Activated naive CD8-positive, alpha-beta T cell treated with anti-CD3 and anti-CD28 coated beads for 36 hours (primary cell): ENCODE data around the gene MYADM. TPM values are rescaled to one million over a fixed set of nuclear protein-coding genes. Genes with fewer than 3 reads are reported as not detected.
"Not testable (repeated sequence)": the region's sequence is repeated elsewhere in the genome, so short reads cannot be mapped to it uniquely, and the experiment has no call there.

Experiments used
- DNase-seq: peaks from one replicate; pipeline ENCODE4 v3.0.0; 2021
- H3K27ac Mint-ChIP-seq: one replicate; pipeline ENCODE4 v1.8.0; 2022; ENCODE audit warnings: mild to moderate bottlenecking, moderate library complexity, mixed read lengths
- H3K27me3 Mint-ChIP-seq: one replicate; pipeline ENCODE4 v1.8.0; 2022; ENCODE audit warnings: mild to moderate bottlenecking, mixed read lengths
- H3K36me3 Mint-ChIP-seq: one replicate; pipeline ENCODE4 v1.8.0; 2021; ENCODE audit warnings: mild to moderate bottlenecking, mixed read lengths
- H3K4me1 Mint-ChIP-seq: one replicate; pipeline ENCODE4 v1.8.0; 2021; ENCODE audit warnings: mixed read lengths
- H3K4me3 Mint-ChIP-seq: one replicate; pipeline ENCODE4 v1.8.0; 2022; ENCODE audit warnings: mild to moderate bottlenecking, moderate library complexity, mixed read lengths
- H3K9me3 Mint-ChIP-seq: one replicate; pipeline ENCODE4 v1.8.0; 2022; ENCODE audit warnings: mixed read lengths
- total RNA-seq, 2 experiments: library from RNA; stranded (reverse); gene quantifications; one replicate each; pipeline ENCODE4 v1.2.3, GENCODE V29; 2021

The MYADM gene, protein sequence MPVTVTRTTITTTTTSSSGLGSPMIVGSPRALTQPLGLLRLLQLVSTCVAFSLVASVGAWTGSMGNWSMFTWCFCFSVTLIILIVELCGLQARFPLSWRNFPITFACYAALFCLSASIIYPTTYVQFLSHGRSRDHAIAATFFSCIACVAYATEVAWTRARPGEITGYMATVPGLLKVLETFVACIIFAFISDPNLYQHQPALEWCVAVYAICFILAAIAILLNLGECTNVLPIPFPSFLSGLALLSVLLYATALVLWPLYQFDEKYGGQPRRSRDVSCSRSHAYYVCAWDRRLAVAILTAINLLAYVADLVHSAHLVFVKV
- total RNA-seq = 10 to 100 TPM; 30.9 to 32.1 TPM

DNA sequence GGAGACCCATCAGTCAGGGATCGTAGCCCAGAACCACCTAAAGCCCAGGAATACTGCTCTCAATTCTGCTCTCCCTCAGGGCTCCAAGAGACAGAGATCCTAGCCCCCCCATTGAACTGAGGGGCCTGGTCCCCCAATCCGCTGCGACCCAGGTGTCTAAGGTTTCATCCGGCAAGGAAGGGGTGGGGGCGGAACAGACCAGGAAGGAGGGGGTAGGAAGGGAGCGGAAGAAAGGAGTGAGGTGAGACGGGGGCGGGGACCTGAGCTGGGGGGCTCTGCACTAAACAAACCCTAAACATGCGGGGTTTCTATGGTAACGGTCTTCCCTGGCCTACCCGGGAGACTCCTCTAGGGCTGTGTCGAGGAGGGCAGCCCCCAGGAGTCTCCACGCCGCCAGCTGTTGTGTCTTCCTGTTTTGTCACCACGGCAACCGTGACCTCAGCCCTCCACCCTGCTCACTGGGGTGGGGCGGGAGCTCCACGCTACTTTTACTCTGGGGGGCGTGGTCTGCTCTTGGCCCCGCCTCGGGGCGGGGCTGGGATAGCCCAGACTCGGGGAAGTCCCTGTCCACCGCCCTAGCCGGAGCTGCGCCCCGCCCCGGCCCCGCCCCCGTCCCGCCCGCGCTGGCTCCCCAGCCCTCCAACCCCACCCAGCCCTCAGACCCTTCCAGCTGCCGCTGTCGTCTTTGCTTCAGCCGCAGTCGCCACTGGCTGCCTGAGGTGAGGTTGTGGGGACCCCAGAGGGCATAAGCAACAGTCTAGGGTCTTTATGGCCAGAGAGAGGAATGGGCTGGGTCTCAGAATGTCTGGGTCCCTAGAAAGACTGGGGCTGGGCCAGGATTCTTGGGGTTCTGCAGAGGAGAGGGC lies at the start of gene MYADM:
MYADM (plus strand) TSS at position 659 of the 866 bp plus-strand sequence. CDS start 5,647 bp downstream, outside the sequence.
- peaks cover 6% of the 10 kb centered on the region for H3K36me3 Mint-ChIP-seq
- peak; percentile 98 for DNase-seq
- H3K9me3 Mint-ChIP-seq = no peaks in the 10 kb centered on the region
- H3K4me1 Mint-ChIP-seq = peaks cover 37% of the 10 kb centered on the region
- no peaks in the 10 kb centered on the region for H3K27me3 Mint-ChIP-seq
- peak within 1 kb of the TSS; percentile 91 for H3K27ac Mint-ChIP-seq
- H3K4me3 Mint-ChIP-seq = peak within 1 kb of the TSS; percentile 94

DNA sequence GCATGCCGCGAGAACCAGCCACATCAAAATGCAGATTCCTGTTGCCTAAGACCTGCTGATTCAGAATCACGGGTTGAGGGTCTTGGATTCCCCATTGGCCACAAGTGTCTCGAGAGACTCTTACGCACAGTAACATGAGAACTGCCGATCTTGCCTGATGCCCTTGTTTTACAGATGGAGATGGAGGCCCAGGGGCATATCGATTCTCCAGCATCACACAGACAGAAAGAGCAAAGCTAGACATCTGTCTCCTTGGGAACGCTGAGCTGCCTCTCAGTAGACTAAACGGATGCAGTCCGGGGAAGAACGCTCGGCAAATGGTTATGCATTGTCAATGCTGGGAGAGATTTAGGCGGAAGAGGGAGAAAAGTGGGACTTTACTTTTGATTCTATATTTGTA lies 48.9 kb upstream of the MYADM start:
- DNase-seq = no peak
- no peaks in the 10 kb centered on the region for H3K9me3 Mint-ChIP-seq
- no peaks in the 10 kb centered on the region for H3K36me3 Mint-ChIP-seq
- peaks cover under 1% of the 10 kb centered on the region for H3K4me1 Mint-ChIP-seq
- H3K4me3 Mint-ChIP-seq = no peak overlapping the region
- H3K27ac Mint-ChIP-seq = no peak overlapping the region
- H3K27me3 Mint-ChIP-seq = peaks cover 4% of the 10 kb centered on the region

- no peak for DNase-seq
- Mint-ChIP-seq H3K36me3 (no peaks in the 10 kb centered on the region), H3K27me3 (peaks cover 15% of the 10 kb centered on the region), H3K4me1 (peaks cover 7% of the 10 kb centered on the region), H3K9me3 (no peaks in the 10 kb centered on the region), H3K4me3 (no peak overlapping the region), H3K27ac (no peak overlapping the region)
These were observed 47.8 kb upstream of the MYADM start for GRCh38 chr19:53819861-53820260.

DNA sequence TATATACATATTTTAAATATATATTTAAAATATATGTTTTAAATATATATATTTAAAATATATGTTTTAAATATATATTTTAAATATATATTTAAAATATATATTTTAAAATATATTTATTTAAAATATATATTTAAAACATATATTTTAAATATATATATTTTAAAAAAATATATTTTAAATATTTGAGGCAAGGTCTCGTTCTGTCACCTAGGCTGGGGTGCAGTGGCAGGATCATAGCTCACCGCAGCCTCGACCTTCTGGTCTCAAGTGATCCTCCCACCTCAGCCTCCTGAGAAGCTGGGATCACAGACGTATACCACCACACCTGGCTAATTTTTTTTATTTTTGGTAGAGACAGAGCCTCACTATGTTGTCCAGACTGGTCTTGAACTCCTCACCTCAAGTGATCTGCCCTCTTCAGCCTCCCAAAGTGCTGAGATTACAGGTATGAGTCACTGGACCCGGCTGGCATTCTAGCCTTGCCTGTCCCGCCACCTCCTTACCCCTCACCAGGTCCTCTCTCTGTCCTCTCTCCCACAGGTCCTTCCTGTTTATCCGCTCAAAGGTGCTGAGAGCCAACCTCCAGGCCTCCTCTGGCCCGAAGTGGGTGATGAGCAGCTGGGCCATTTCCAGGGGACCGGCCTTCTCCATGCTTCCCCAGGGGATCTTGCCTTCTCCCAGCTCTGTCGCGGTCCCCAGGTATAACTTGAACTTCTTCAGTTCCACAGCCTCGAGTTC lies 44.1 kb upstream of the MYADM start:
- Mint-ChIP-seq H3K27ac (no peak overlapping the region), H3K4me3 (peak overlapping the region; percentile 63)

GRCh38 chr19:53824134-53824611 lies 43.5 kb upstream of the MYADM start, which contains the start of gene NLRP12:
Gene NLRP12 (minus strand): TSS chr19:53824314. CDS start chr19:53824174, 140 bp downstream.
- Mint-ChIP-seq H3K36me3 (no peaks in the 10 kb centered on the region), H3K27ac (no peak within 1 kb of the TSS), H3K9me3 (no peaks in the 10 kb centered on the region), H3K27me3 (peaks cover 33% of the 10 kb centered on the region), H3K4me3 (peak within 1 kb of the TSS; percentile 63), H3K4me1 (peaks cover 7% of the 10 kb centered on the region)
- no peak for DNase-seq

More for the DNA sequence above, 44.1 kb upstream of the MYADM start:
- no peak for DNase-seq
- H3K4me1 Mint-ChIP-seq = peaks cover 7% of the 10 kb centered on the region
- no peaks in the 10 kb centered on the region for H3K9me3 Mint-ChIP-seq
- H3K27me3 Mint-ChIP-seq = peaks cover 30% of the 10 kb centered on the region
- no peaks in the 10 kb centered on the region for H3K36me3 Mint-ChIP-seq

DNA sequence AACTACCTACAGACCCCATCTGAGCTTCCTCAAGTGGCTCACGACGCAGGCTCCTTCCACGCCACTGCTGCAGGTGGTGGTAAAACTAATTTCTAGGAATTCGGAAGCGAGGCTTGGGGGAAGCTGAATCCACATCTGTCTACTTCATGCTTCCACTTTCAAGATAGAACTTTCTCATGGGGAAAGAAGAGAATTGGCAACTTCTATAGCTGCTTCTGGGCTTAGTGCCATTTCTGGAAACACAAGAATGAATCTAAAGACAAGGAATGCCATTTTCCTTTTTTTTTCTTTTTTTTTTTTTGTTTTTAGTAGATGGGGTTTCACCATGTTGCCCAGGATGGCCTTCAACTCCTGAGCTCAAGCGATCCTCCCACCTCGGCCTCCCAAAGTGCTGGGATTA lies 40.8 kb upstream of the MYADM start:
- no peak for DNase-seq
- peaks cover 7% of the 10 kb centered on the region for H3K4me1 Mint-ChIP-seq
- H3K27me3 Mint-ChIP-seq = peaks cover 54% of the 10 kb centered on the region
- H3K4me3 Mint-ChIP-seq = no peak overlapping the region
- no peaks in the 10 kb centered on the region for H3K36me3 Mint-ChIP-seq
- H3K9me3 Mint-ChIP-seq = no peaks in the 10 kb centered on the region
- no peak overlapping the region for H3K27ac Mint-ChIP-seq

DNA sequence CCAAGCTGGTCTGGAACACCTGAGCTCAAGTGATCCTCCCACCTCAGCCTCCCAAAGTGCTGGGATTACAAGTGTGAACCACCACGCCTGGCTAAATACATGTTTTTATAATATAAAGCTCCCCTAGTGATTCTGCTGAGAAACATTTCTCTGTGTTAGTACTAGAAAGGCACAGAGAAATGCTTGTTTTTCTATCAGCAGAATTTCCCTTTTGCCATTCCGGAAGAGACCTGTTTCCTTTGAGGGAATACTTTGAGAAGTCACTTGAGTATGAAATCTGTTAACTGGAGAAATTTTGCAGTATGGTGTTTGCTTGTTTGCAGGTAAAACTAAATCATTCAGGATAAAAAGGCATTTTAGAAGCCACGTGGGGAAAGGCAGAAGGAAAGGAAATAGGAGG lies 39.2 kb upstream of the MYADM start:
- H3K27me3 Mint-ChIP-seq = peaks cover 68% of the 10 kb centered on the region
- peaks cover 7% of the 10 kb centered on the region for H3K4me1 Mint-ChIP-seq
- no peak overlapping the region for H3K27ac Mint-ChIP-seq
- no peak overlapping the region for H3K4me3 Mint-ChIP-seq
- DNase-seq = no peak
- no peaks in the 10 kb centered on the region for H3K9me3 Mint-ChIP-seq
- H3K36me3 Mint-ChIP-seq = no peaks in the 10 kb centered on the region

- not testable (repeated sequence) for H3K9me3 Mint-ChIP-seq, H3K27ac Mint-ChIP-seq, H3K4me1 Mint-ChIP-seq, DNase-seq, H3K36me3 Mint-ChIP-seq, H3K4me3 Mint-ChIP-seq
- H3K27me3 Mint-ChIP-seq = peaks cover 56% of the 10 kb centered on the region
These were observed 34.8 kb upstream of the MYADM start for GRCh38 chr19:53832861-53833260.

- DNase-seq, H3K4me1 Mint-ChIP-seq, H3K9me3 Mint-ChIP-seq, H3K4me3 Mint-ChIP-seq, H3K27ac Mint-ChIP-seq, H3K36me3 Mint-ChIP-seq: not testable (repeated sequence)
- H3K27me3 Mint-ChIP-seq = peaks cover 17% of the 10 kb centered on the region
These were observed 29.2 kb upstream of the MYADM start for GRCh38 chr19:53838446-53838845.

- H3K27ac Mint-ChIP-seq, DNase-seq, H3K9me3 Mint-ChIP-seq, H3K27me3 Mint-ChIP-seq, H3K4me3 Mint-ChIP-seq, H3K36me3 Mint-ChIP-seq, H3K4me1 Mint-ChIP-seq: not testable (repeated sequence)
These were observed 27.4 kb upstream of the MYADM start for GRCh38 chr19:53840241-53840640.

DNA sequence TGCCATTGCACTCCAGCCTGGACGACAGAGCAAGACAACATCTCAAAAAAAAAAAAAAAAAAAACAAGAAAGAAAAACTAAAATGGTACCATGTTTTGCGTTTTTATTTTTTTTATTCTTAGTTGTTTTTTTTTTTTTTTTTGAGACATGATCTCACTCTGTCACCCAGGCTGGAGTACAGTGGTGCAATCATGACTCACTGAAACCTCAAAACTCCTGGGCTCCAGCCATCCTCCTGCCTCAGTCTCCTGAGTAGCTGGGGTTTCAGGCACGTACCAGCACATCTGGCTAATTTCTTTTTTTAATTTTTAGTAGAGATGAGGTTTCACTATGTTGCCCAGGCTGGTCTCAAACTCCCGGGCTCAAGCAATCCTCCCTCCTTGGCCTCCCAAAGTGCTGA lies 26.8 kb upstream of the MYADM start:
- not testable (repeated sequence) for H3K27me3 Mint-ChIP-seq, H3K4me1 Mint-ChIP-seq, DNase-seq, H3K36me3 Mint-ChIP-seq, H3K9me3 Mint-ChIP-seq, H3K4me3 Mint-ChIP-seq, H3K27ac Mint-ChIP-seq

- peaks cover 4% of the 10 kb centered on the region for H3K4me1 Mint-ChIP-seq
- no peaks in the 10 kb centered on the region for H3K9me3 Mint-ChIP-seq
These were observed 22.8 kb upstream of the MYADM start for GRCh38 chr19:53844849-53845246.

GRCh38 chr19:53847555-53847954 lies 20.1 kb upstream of the MYADM start:
- Mint-ChIP-seq H3K27ac (no peak overlapping the region), H3K4me1 (peaks cover 4% of the 10 kb centered on the region), H3K27me3 (peaks cover 44% of the 10 kb centered on the region), H3K9me3 (no peaks in the 10 kb centered on the region), H3K4me3 (no peak overlapping the region), H3K36me3 (no peaks in the 10 kb centered on the region)
- DNase-seq = no peak

More at GRCh38 chr19:53844849-53845246, 22.8 kb upstream of the MYADM start:
- peaks cover 29% of the 10 kb centered on the region for H3K27me3 Mint-ChIP-seq
- no peak overlapping the region for H3K4me3 Mint-ChIP-seq
- no peak overlapping the region for H3K27ac Mint-ChIP-seq
- no peaks in the 10 kb centered on the region for H3K36me3 Mint-ChIP-seq
- DNase-seq = no peak

DNA sequence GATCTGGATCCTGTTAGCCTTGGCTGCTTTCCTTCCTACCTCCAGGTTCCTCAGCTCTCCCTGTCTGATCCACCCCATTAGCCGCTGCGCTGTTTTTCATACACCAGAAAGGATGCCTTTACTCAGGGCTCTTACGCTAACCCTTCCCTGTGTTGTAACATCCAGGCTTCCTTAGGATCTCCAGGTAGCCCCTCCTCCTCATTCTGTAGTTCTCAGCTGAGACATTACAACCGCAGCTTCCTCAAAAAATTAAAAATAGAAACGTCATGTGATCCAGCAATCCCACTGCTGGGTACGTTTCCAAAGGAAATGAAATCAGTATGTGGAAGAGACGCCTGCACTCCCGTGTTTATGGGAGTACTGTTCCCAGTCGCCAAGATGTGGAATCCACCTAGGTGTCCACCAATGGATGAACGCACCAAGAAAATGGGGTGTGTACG lies 18.4 kb upstream of the MYADM start:
- peaks cover 49% of the 10 kb centered on the region for H3K27me3 Mint-ChIP-seq
- H3K9me3 Mint-ChIP-seq = no peaks in the 10 kb centered on the region
- no peaks in the 10 kb centered on the region for H3K36me3 Mint-ChIP-seq
- H3K4me1 Mint-ChIP-seq = peaks cover 4% of the 10 kb centered on the region
- no peak overlapping the region for H3K27ac Mint-ChIP-seq
- DNase-seq = no peak
- H3K4me3 Mint-ChIP-seq = no peak overlapping the region

DNA sequence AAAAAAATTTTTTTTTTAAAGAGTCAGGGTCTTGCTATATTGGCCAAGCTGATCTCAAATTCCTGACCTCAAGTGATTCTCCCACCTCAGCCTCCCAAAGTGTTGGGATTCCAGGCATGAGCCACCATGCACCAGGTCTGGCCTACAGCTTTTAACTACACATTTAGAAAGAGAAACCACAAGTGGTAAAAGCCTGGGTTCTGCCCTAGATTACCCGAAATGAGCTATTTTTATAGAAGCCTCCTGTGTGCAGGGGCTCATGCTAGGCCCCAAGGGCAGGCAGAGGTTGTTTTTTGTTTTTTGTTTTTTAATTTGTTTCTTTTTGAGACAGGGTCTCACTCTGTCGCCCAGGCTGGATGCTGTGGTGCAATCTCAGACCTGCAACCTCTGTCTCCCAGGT lies 14.0 kb upstream of the MYADM start:
- H3K4me3 Mint-ChIP-seq = no peak overlapping the region
- no peak for DNase-seq
- no peaks in the 10 kb centered on the region for H3K36me3 Mint-ChIP-seq
- no peak overlapping the region for H3K27ac Mint-ChIP-seq
- H3K27me3 Mint-ChIP-seq = peaks cover 35% of the 10 kb centered on the region
- H3K9me3 Mint-ChIP-seq = no peaks in the 10 kb centered on the region
- H3K4me1 Mint-ChIP-seq = peaks cover 4% of the 10 kb centered on the region
